ENCODE data around the gene HOGA1.

DNA sequence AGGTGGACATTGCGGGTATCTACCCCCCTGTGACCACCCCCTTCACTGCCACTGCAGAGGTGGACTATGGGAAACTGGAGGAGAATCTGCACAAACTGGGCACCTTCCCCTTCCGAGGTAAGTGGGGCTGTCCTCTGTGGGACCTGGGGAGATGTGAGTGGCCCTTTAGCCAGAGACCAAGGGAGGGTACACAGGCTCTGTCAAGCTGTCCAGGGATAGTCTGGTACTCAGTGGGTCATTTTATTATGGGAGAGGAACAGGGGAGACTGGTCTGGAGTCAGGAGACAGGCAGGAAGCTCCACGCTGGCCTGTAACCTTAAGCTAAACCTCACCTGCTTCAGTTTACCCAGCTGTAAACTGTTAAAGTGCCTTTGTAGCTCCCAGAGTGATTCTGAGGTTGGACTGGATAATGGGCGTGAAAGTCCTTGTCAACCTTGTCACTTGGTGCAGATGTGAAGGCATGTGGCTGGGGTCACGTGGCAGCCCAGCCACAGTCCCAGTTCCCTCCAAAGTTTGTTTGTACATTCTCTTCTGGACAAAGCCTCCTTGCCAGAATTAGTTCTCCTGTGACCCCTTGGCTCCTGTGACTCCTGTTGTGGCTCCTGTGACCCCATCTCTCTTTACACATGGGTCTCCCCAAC, 729 bp downstream of the HOGA1 start:
- TF ChIP-seq, protein P1, sequence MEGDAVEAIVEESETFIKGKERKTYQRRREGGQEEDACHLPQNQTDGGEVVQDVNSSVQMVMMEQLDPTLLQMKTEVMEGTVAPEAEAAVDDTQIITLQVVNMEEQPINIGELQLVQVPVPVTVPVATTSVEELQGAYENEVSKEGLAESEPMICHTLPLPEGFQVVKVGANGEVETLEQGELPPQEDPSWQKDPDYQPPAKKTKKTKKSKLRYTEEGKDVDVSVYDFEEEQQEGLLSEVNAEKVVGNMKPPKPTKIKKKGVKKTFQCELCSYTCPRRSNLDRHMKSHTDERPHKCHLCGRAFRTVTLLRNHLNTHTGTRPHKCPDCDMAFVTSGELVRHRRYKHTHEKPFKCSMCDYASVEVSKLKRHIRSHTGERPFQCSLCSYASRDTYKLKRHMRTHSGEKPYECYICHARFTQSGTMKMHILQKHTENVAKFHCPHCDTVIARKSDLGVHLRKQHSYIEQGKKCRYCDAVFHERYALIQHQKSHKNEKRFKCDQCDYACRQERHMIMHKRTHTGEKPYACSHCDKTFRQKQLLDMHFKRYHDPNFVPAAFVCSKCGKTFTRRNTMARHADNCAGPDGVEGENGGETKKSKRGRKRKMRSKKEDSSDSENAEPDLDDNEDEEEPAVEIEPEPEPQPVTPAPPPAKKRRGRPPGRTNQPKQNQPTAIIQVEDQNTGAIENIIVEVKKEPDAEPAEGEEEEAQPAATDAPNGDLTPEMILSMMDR (IDR thresholded peaks at IDR 0.05) = no peak
- TF ChIP-seq EP300 (IDR thresholded peaks at IDR 0.05) = no peak

Measured in ovary (tissue), 3 donors.